Activated CD8-positive, alpha-beta memory T cell treated with anti-CD3 and anti-CD28 coated beads, Interleukin-2, amount 50 U/mL, for 48 hours (primary cell): ENCODE results near the gene HNF1A.

Experiments
- DNase-seq: peaks from one replicate; pipeline ENCODE4 v3.0.0-alpha.2; 2020

HNF1A gene

GRCh38 chr12:120989687-120990086 is 11.3 kb downstream of the HNF1A start:
- no peak for DNase-seq

- DNase-seq: no peak
These were observed 12.2 kb downstream of the HNF1A start for GRCh38 chr12:120990487-120991055.

GRCh38 chr12:120991965-120992364 is 13.6 kb downstream of the HNF1A start:
- no peak for DNase-seq

GRCh38 chr12:120992989-120993388 is 14.6 kb downstream of the HNF1A start:
- DNase-seq: no peak

- DNase-seq: no peak
These were observed 15.2 kb downstream of the HNF1A start for GRCh38 chr12:120993496-120993895.

- DNase-seq: no peak
These were observed 15.7 kb downstream of the HNF1A start for GRCh38 chr12:120994059-120994458.

GRCh38 chr12:120994589-120995337 is 16.4 kb downstream of the HNF1A start:
- no peak for DNase-seq

- DNase-seq: no peak
These were observed 17.9 kb downstream of the HNF1A start for GRCh38 chr12:120996133-120996746.

GRCh38 chr12:120997448-120997847 is 19.1 kb downstream of the HNF1A start:
- no peak for DNase-seq

- no peak for DNase-seq
These were observed 20.1 kb downstream of the HNF1A start for GRCh38 chr12:120998435-120998834.

- no peak for DNase-seq
These were observed 21.1 kb downstream of the HNF1A start for GRCh38 chr12:120999191-121000120.

GRCh38 chr12:121000530-121000929 is 22.2 kb downstream of the HNF1A start:
- no peak for DNase-seq

- no peak for DNase-seq
These were observed 22.7 kb downstream of the HNF1A start for GRCh38 chr12:121001060-121001459.

GRCh38 chr12:121001841-121002483 is 23.6 kb downstream of the HNF1A start:
- DNase-seq: no peak

GRCh38 chr12:121003650-121004049 is 25.3 kb downstream of the HNF1A start:
- DNase-seq: no peak

GRCh38 chr12:121004253-121004815 is 26.0 kb downstream of the HNF1A start:
- no peak for DNase-seq

- DNase-seq: peak; percentile 72
These were observed 27.0 kb downstream of the HNF1A start for GRCh38 chr12:121005346-121005815.

GRCh38 chr12:121008347-121009098 is 30.2 kb downstream of the HNF1A start:
- no peak for DNase-seq

- no peak for DNase-seq
These were observed 31.4 kb downstream of the HNF1A start for GRCh38 chr12:121009741-121010140.

- no peak for DNase-seq
These were observed 32.5 kb downstream of the HNF1A start for GRCh38 chr12:121010860-121011259.

GRCh38 chr12:121011820-121012219 is 33.5 kb downstream of the HNF1A start:
- no peak for DNase-seq
